GM12865 (cell line): ENCODE measurements around the gene ZNF207.

Source experiments
- DNase-seq: peaks from one replicate; pipeline ENCODE4 v3.0.0; 2010; ENCODE audit warnings: low read depth
- H3K4me3 ChIP-seq: 2 replicates; pipeline ENCODE4 v1.5.1; 2011; ENCODE audit warnings: mild to moderate bottlenecking, low read depth, low read length, control low read depth
- CTCF ChIP-seq: IDR thresholded peaks from 2 replicates; pipeline ENCODE4 v1.5.1; 2011; ENCODE audit warnings: low read length, control low read depth, low read depth, inconsistent platforms; ENCODE audit not compliant: insufficient read depth; ENCODE audit errors: missing control alignments

ZNF207 gene

GRCh38 chr17:32356750-32357149 is 6.8 kb downstream of the ZNF207 start:
- DNase-seq: peak; percentile 16
- no peak for TF ChIP-seq CTCF
- no peak overlapping the region for H3K4me3 ChIP-seq

GRCh38 chr17:32357615-32358014 is 7.7 kb downstream of the ZNF207 start:
- no peak for DNase-seq
- no peak overlapping the region for H3K4me3 ChIP-seq
- TF ChIP-seq CTCF: no peak

GRCh38 chr17:32361270-32361669 is 11.3 kb downstream of the ZNF207 start:
- TF ChIP-seq CTCF: no peak
- DNase-seq: no peak
- H3K4me3 ChIP-seq: no peak overlapping the region

GRCh38 chr17:32370426-32370825 is 20.5 kb downstream of the ZNF207 start:
- DNase-seq: no peak
- TF ChIP-seq CTCF: no peak
- H3K4me3 ChIP-seq: no peak overlapping the region

- no peak overlapping the region for H3K4me3 ChIP-seq
- no peak for TF ChIP-seq CTCF
- no peak for DNase-seq
Observed at GRCh38 chr17:32382526-32383223, 32.7 kb downstream of the ZNF207 start.

- no peak for DNase-seq
- no peak overlapping the region for H3K4me3 ChIP-seq
- no peak for TF ChIP-seq CTCF
Observed at GRCh38 chr17:32383926-32384434, 34.0 kb downstream of the ZNF207 start.

GRCh38 chr17:32385121-32385520 is 35.2 kb downstream of the ZNF207 start:
- DNase-seq: no peak
- no peak overlapping the region for H3K4me3 ChIP-seq
- TF ChIP-seq CTCF: no peak
